ENCODE measurements around the gene IRF4.

DNA sequence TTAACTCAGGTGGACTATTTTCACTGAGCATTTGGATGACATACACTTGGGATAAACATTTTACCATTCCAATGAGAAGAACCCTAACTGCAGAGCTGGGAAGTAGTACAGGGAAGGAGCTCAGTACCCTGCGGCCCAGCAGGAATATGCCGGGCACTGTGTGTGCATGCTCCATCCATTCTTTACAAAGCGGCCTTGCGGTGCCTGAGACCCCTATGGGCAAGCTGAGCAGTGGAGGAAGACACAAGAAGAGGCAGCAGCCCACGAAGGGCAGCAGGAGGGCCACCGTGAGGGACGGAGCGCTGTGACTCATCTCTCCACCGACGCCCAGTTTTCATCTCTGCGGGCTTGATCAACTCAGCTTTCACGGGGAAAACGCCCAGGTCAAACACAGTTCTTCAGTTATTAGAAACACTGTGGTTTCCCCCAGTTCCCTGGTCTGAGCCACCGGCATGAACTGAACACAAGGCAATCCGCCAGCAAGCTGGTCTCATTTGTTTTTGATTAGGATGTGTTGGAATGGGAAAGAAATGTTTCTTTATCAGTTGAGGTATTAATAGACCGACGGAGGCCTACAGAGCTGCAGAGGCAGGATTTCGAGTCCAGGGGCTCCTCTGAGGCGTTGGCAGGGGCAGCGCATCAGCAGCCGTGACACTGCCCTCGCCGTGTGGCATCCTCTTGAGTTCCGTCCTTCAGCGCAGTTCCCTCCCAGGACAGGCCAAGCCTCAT, 44.9 kb downstream of the IRF4 start:
- TF ChIP-seq, protein P1, sequence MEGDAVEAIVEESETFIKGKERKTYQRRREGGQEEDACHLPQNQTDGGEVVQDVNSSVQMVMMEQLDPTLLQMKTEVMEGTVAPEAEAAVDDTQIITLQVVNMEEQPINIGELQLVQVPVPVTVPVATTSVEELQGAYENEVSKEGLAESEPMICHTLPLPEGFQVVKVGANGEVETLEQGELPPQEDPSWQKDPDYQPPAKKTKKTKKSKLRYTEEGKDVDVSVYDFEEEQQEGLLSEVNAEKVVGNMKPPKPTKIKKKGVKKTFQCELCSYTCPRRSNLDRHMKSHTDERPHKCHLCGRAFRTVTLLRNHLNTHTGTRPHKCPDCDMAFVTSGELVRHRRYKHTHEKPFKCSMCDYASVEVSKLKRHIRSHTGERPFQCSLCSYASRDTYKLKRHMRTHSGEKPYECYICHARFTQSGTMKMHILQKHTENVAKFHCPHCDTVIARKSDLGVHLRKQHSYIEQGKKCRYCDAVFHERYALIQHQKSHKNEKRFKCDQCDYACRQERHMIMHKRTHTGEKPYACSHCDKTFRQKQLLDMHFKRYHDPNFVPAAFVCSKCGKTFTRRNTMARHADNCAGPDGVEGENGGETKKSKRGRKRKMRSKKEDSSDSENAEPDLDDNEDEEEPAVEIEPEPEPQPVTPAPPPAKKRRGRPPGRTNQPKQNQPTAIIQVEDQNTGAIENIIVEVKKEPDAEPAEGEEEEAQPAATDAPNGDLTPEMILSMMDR (IDR thresholded peaks at IDR 0.05; ENCODE audit: insufficient read depth, low read length, poor library complexity, severe bottlenecking): no peak
- TF ChIP-seq EZH2phosphoT487 (conservative IDR thresholded peaks at IDR 0.05; ENCODE audit: low read length): no peak
